SK-N-SH (cell line): Measurements from ENCODE around the gene ACADS.

Experiments used
- ELF1 ChIP-seq: IDR thresholded peaks from 2 replicates; pipeline ENCODE4 v1.4.0; 2012
- JUND ChIP-seq: IDR thresholded peaks from 2 replicates; pipeline ENCODE4 v1.4.0; 2012
- POLR2AphosphoS5 ChIP-seq: IDR thresholded peaks from 2 replicates; pipeline ENCODE4 v1.6.1; 2012; ENCODE audit warnings: low read depth, low read length
- SIN3A ChIP-seq: IDR thresholded peaks from 2 replicates; pipeline ENCODE4 v1.6.1; 2012; ENCODE audit warnings: low read depth, mild to moderate bottlenecking, low read length, moderate library complexity, borderline replicate concordance
- TAF1 ChIP-seq: IDR thresholded peaks from 2 replicates; pipeline ENCODE4 v1.6.1; 2012; ENCODE audit warnings: low read depth, mild to moderate bottlenecking, low read length, moderate library complexity, borderline replicate concordance
- TF ChIP-seq, protein P1 (sequence below): fragments of 200-600 bp; sonication (generic); IDR thresholded peaks from 2 replicates; pipeline ENCODE4 v1.6.1; 2017; ENCODE audit warnings: antibody characterized with exemption, mild to moderate bottlenecking, moderate library complexity
- TF ChIP-seq, protein P2 (sequence below): IDR thresholded peaks from 2 replicates; pipeline ENCODE4 v1.4.0; 2012; ENCODE audit warnings: low read depth

DNA sequence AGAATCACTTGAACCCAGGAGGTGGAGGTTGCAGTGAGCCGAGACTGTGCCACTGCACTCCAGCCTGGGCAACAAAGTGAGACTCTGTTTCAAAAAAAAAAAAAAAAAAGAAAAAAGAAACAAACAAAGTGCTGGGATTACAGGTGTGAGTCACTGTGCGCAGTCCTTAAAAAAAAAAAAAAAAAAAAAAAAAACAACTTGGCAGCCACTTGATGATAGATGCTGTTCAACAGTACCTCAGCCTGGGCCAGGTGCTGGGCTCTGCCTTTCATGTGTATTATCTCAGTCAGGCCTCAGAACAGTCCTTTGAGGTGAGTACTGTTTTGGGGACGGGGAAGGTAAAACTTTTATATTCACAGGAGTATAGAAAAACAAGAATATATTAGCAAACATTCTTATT lies 9.6 kb downstream of the ACADS start:
- TF ChIP-seq POLR2AphosphoS5: no peak
- TF ChIP-seq JUND: no peak
- TF ChIP-seq ELF1: no peak
- TF ChIP-seq, protein P1, sequence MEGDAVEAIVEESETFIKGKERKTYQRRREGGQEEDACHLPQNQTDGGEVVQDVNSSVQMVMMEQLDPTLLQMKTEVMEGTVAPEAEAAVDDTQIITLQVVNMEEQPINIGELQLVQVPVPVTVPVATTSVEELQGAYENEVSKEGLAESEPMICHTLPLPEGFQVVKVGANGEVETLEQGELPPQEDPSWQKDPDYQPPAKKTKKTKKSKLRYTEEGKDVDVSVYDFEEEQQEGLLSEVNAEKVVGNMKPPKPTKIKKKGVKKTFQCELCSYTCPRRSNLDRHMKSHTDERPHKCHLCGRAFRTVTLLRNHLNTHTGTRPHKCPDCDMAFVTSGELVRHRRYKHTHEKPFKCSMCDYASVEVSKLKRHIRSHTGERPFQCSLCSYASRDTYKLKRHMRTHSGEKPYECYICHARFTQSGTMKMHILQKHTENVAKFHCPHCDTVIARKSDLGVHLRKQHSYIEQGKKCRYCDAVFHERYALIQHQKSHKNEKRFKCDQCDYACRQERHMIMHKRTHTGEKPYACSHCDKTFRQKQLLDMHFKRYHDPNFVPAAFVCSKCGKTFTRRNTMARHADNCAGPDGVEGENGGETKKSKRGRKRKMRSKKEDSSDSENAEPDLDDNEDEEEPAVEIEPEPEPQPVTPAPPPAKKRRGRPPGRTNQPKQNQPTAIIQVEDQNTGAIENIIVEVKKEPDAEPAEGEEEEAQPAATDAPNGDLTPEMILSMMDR: no peak
- TF ChIP-seq SIN3A: no peak
- TF ChIP-seq, protein P2, sequence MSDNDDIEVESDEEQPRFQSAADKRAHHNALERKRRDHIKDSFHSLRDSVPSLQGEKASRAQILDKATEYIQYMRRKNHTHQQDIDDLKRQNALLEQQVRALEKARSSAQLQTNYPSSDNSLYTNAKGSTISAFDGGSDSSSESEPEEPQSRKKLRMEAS: no peak
- TF ChIP-seq TAF1: no peak
